Umbilical cord (tissue), 2 donors: ENCODE data around the gene MSLN. TPM values are rescaled to one million over a fixed set of nuclear protein-coding genes. Genes with fewer than 3 reads are reported as not detected.
"Not testable (repeated sequence)": the region's sequence is repeated elsewhere in the genome, so short reads cannot be mapped to it uniquely, and the experiment has no call there.

Source experiments
- DNase-seq: peaks from one replicate; pipeline ENCODE4 v3.0.0-alpha.2; 2015; ENCODE audit warnings: low spot score
- total RNA-seq: library from RNA; depleted of rRNA; stranded (reverse); fragments of >200 nt; gene quantifications from one replicate; pipeline ENCODE4 v1.2.3, GENCODE V29; 2014; ENCODE audit warnings: low replicate concordance; ENCODE audit not compliant: insufficient read depth

The MSLN gene
- total RNA-seq, 1 donor from 2014 or later: 26.2 TPM

DNA sequence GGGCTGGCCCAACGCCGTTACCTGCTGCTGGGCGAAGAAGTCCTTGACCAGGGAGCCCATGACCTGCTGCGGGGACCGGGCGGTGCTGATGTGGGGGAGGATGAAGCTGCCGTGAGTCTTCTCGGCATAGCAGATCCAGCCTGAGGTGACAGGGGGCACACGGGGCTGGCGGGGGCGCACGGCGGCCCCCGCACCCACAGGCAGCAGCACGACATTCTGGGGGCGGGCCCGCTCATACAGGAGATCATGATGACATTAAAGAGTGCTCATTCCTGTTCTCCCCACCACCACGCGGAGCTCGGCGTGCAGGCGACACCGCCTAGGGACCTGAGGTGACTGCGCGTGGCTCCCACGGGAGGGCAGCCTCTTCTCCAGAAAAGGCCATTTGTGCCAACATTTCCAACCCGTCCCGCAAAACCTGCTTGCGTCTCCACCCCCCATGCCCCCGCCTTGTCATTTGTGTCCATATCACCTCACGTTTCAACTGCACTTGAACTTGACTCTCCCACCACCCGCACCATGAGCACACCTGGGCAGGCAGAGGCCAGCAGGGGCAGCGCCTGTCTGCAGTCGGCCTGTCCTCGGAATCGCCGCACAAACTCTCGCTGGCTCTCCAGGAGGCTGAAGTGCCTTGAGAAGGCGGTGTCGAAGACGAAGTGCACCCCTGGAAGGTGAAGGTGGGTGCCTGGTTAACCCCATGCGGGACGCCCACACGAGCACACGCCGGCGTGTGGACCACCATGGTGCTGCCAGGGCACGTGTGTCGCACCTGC, 26.1 kb upstream of the MSLN start:
- no peak for DNase-seq

DNA sequence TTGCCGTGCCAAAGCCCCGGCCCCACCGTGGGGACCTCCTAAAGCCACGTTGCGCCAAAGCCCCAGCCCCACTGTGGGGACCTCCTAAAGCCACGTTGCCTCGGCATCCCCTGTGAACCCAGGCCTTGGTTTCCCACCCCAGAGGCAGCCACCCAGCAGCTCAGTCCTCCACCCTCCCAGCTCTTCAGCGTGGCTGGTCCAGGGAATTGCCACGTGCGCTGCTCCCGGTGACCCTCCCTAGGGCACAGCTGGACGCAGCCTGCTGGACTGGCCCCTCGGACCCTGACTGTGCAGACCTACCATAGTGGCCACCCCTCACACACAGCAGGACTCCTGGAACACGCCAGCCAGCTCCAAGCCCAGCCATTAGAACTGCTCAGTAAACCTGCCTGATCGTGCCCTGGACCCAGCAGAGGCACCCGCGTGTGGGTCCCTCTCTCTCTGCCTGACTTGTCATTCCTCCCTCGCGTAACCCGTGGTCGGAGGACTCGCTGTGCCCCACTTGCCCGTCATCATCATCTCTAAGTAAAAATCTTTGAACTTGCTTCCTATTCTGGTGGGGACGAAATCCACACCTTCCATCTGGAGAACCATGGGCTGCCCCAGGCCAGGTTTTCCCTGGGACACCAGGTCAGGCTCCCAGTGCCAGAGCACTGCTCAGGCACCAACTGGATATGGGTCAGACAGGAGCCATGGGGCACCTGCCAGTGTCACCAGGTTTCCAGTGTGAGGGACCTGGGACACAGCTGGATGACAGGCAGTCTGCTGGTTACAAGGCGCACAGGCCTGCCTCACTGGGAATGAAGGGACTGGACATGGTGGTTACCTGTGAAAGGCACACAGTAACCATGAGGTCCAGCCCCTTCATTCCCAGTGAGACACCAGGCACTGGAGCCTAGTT, 25.3 kb upstream of the MSLN start:
- DNase-seq: no peak

DNA sequence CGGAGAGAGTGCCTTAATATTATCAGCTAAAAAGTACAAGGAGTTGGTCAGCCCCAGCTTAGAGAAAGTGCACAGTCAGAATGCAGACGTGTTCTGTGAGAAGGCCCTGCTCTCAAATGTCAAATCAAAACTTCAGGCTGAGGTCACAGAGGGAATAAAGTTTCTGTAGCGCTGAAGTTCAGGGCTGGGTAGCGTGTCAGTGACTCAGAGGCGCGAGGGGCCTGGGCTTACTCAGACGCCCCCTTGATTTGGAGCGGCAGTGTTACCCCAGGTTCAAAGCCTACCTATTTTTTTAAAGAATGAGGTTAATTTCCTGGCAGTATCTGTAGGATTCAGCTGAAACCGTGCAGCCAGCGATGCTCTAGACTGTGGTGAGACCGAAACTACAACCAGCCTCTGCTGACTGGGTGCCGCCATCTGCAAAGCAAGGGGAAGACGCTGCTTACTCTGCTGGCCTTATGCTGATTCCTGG, 24.5 kb upstream of the MSLN start:
- DNase-seq: no peak

DNA sequence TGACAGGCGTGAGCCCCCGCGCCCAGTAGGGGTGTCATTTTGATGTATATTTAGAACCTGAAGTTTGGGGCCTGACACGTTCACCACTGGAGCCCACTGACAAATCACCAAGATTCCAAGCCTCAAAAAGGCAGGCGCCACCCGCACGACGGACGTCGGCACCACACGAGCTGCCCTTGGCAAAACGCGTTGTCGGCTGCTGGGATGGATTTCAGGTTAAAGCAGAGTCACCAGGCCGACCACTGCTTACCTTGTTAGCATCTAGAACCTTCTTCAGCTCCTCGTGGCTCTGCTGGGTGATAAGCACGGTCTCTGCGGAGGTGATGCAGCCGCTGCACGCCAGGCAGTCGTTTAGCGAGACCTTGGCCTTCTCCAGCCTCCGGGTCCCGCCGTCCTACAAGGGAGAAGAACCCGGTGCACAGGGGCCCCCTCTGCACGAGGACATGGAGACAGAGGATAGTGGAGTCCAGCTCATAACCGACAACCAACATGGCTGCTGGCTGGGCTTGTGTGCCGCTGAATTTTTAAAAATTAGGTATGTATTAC, 23.5 kb upstream of the MSLN start:
- DNase-seq: no peak

DNA sequence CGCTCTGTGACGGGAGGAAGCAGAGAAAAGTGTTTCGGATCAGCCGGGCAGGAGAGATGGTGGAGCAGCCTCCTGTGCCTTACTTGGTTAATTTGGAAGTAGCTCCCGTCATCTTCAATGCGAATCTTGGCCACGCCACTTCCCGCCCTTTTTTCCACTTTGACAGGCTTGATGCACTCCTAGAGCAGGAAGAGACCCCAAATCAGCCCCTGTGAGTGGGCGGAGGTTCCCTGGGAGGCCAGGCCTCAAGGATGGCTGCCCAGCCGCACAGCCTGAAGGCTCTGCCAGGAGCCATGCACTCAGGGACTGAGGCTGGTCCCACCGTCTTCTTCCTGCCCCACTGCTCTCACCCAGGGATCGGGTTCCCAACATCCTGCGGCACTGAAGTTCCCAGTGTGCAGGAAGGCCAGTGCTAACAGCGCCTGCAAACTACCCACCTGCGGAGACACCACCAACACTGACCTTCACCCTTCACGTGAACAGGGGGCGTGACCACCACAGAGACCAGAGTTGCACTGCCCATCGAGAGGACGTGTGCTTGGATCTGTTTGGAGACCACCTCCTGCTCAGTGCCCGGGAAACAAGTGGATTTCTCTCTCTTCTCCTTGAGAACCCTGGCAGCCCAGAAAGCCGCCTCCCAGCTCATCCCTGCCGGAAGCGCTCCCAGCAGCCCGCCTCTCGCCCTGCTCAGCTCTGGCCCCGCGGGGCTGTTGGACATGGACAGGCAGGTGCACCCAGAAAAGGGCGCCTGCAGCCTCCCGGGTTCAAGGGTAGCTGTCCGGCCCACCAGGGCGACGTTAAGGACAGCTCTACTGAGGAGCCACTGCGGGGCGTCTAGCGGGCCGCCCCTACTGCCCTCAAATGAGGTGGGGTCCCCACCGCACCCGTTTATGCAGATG, 20.7 kb upstream of the MSLN start:
- DNase-seq: no peak

DNA sequence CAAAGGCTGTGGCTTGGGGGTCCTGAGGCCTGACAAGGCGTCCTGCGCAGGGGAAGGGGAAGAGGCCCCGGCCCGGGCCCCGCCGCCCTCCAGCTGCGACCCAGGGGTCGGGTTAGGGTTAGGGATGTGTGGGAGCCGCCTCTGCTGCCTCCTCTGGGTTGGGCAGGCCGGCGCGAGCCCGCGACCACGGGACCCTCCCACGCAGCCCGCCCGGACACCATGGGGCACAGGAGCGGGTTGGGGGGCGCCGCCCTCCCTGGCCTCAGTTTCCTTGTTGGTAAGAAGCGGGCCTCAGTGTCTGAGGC, 20.1 kb upstream of the MSLN start:
- no peak for DNase-seq

DNA sequence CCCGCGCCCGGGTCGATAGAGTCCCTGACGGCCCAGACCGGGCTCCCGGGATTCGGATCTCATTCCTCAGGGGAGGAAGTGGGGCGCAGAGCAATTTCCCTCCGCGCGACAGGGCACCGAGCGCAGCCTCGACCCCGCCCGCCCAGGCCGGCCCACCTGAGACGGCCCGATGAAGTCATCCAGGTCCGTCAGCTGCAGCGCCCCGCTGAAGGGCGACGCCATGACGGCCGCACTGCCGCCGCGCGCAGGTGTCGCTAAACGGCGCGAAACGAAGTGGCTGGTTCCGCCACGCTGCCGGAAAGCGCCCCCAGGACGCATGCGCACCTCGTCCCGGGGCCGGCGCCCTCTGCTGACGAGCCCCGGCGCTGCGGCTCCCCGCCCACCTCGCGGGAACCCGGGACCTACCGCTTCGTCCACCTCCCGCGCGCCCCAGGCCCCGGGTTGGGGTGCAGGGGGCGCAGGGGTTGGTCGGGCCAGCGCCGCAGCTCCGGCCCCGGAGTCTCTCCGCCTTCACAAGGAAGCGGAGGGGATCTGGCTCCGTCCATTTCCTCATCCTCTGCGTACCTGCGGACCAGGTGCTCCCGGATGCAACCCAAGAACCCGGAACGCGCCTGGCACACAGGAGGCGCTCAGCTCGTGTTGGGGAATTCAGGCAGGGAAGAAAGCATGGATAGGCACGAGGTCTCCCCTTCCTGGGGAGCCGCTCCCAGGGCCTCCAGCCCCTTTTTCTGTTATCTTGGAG, 19.6 kb upstream of the MSLN start, which contains the start of gene CIAO3:
TSS of gene CIAO3 (minus strand) at position 234 of the 742 bp plus-strand sequence. CDS start at position 222, 12 bp downstream.
- peak; percentile 87 for DNase-seq

DNA sequence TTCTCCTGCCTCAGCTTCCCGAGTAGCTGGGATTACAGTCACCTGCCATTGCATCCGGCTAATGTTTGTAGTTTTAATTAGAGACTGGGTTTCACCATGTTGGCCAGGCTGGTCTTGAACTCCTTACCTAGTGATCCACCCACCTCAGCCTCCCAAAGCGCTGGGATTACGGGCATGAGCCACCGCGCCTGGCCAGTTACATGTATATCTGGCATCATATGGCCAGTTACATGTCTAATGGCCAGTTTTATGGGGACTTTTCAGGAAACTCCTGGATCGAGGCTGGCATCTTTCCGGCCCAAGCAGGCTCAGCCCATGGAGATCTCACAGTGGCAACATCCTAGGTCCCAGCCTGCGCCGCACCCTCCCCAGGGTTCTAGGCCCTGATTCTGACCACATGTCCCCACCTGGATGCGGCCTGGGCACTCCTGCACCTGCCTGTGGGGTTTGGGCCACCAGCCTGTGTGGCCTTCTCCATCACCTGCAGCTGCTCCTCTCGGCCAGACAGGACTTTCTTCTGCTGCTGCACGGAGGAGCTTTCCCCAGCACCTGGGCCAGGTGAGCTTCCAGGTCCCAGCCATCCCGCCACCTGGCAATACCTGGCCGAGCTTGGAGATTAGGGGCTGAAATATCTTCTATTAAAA, 18.4 kb upstream of the MSLN start:
- no peak for DNase-seq

DNA sequence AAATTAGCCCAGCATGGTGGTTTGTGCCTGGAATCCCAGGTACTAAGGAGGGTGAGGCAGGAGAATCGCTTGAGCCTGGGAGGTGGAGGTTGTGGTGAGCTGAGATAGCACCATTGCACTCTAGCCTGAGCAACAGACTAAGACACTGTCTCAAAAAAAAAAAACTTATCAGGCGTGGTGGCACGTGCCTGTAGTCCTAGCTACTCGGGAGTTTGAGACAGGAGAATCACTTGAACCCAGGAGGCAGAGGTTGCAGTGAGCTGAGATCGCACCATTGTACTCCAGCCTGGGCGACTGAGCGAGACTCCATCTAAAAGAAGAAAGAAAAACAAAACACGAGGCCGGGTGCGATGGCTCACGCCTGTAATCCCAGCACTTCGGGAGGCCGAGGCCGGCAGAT, 17.6 kb upstream of the MSLN start:
- not testable (repeated sequence) for DNase-seq

DNA sequence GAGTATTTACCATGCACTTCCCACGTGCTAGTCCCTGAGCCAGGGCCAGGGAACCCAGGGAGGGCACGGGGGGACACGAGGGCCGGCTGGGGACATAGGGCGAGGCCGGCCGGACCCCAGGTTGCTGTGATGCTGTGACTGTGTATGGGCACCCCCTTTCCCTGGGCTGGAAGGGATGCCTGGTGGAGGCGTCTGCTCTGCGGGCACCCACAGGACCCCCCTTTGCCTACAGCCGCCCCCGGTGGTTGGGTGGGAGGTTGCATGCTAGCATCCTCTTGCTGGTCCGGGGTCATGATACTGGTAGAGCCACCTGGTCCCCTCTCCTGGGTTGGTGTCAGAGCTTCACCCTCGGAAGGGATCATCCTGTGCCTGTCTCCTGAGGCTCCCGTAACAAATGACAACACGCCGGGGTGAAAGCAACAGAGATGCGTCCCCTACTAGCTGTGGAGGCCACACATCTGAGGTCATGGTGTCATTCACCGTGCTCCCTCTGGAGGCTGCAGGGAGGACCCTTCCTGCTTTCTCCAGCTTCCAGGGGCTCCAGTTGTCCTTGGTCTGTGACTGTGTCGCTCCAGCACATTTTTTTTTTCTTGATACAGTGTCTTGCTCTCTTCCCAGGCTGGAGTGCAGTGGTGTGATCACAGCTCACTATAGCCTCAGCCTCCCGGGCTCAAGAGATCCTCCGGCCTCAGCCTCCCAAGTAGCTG, 16.6 kb upstream of the MSLN start:
- DNase-seq: no peak

DNA sequence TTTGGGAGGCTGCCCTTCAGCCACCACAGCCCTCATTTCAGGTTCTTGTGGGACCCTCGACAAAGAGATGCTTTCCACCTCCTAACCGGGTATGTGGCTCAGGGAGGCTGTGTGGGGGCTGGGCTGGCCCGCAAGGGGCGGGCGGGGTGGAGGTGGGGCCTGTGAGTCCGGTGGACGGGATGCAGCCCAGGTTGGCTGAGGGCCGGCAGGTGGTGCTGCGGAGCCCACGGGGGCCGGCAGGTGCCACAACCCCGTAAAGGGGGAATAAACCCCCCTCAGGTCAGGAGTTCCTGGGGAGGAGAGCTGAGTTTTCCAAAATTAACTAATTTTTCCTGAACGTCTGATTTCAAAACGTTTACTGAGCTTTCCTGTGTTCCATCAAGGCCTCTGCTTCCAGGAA, 14.8 kb upstream of the MSLN start:
- no peak for DNase-seq

DNA sequence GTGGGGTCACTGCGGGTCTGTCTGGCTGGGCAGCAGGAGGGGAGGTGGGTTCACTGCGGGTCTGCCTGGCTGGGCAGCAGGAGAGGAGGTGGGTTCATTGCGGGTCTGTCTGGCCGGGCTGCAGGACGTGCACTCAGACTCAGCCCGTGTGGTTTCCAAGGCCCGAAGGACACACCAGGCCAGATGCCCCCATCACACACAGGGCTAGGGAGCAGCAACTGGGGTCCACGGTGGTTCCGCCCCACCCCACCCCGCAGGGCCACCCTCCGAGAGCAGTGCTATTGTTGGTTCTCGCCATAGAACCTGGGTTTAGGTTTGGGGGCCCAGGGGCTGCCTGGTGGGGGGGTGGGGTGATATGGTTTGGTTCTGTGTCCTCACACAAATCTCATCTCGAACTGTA, 13.9 kb upstream of the MSLN start:
- DNase-seq: no peak

DNA sequence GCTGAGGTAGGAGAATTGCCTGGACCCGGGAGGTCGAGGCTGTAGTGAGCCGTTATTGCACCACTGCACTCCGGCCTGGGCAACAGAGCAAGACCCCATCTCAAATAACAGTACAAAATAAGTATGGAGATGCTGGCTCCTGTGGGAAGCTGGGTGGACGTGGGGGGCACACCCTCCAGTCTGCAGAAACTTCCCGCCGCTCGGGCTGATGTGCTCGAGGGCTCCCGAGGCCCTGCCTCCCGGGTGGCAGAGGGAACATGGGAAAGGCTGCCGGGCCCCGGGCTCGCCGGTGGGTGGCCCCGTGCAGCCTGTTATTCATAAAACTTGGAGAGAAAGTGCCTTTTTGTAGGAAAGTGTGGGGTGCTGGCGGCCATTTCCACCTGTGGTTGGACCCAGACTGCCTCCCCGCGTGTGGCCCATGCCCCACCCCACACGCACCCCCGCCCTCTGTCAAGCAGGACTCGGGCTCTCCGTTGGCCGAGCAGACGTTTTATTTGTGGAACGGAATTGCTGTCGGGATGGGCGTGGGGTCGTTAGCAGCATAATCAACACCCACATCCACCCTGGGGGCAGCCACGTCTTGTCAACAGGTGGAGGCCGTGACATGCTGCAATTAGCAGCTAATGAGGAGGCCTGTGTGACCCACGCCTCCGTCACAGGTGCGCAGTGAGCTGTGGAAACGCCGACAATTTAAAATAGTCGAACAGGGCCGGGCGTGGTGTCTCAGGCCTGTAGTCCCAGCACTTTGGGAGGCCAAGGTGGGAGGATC, 12.4 kb upstream of the MSLN start:
- DNase-seq: no peak

DNA sequence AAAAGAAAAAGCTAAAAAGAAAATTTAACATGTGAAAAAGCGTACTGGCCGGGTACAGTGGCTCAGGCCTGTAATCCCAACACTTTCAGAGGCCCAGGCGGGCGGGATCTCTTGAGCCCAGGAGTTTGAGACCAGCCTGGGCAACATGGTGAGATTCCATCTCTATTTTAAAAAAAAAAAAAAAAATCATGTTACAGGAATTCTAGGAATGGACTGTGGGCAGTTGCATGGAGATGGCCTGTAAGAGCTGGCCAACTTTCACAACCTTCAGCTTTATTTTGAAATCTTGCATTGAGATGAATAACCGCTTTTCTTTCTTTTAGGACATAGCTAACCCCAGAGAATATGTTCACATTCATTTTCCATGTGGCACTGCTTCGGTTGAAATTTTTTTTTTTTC, 11.5 kb upstream of the MSLN start:
- peak; percentile 55 for DNase-seq

DNA sequence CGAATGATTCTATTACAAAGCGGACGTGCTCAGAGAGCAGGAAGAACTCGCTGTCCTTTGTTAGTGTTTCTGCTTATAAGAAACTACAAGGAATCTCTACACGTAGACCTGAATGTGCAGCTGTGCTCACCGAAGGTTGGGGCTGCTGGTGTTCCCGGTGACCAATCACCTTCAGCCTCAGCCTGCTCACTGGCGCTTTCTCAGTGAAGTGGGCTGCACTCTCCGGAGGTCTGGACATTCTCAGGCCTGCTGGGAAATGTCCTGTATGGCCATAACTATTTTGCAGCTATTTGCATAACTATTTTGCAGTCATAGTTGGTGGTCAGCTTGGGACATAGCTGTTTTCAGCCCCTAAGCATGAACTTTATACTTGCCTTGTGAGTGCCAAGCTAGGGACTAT, 10.0 kb upstream of the MSLN start:
- DNase-seq: peak; percentile 61

DNA sequence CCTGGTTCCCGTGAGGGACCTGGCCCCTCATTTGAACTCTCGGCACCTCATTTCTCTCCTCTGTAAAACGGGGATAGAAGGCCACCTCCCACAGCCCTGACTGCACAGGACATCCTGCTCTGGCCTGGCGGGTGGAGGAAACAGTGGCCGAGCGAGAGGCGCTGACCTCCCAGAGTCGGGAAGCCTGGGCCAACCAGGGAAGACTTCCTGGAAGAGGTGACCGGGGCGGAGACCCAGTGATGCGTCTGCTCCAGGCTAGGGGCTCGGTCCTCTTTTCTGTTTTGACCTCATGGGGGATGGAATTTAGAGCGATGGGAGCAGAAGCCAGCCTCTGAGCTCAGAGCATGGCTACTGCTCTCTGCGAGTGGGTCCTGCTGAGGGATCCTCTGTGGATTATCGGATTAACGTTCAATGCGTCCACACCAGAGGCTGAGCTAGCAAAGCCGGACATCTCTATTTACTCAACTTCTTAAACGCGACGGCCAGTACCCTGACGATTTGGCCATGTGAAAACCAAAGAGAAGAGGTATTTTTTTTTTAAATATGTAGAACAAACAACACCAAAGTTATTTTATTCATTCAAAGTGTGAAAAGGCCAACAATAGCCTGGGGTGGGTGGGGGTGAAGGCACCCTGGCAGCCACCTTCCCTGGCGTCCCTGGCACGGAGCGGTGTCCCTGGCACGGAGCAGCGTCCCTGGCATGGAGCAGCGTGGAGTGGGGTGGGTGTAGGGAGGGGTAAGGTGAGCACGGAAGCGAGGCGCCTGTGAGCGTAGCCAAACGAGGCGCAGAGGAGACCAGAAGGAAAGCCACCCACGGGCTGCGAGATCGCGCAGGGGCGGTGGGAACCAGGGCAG, 9.2 kb upstream of the MSLN start:
- no peak for DNase-seq

DNA sequence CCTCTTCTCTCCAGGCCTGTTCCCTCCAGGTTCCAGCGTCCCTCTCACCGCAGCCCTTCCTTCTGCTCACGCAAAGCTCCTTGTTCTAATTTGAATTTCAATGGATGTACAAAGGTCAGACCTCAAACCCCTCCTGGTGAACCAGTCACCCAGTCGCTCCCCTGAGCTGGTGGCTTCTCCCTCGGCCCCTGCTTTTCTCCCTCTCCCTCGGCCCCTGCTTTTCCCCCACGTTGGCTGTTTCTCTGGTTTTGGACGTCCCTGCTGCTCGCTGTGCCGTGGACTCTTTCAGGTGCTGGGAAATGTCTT, 8.6 kb upstream of the MSLN start:
- DNase-seq: no peak

DNA sequence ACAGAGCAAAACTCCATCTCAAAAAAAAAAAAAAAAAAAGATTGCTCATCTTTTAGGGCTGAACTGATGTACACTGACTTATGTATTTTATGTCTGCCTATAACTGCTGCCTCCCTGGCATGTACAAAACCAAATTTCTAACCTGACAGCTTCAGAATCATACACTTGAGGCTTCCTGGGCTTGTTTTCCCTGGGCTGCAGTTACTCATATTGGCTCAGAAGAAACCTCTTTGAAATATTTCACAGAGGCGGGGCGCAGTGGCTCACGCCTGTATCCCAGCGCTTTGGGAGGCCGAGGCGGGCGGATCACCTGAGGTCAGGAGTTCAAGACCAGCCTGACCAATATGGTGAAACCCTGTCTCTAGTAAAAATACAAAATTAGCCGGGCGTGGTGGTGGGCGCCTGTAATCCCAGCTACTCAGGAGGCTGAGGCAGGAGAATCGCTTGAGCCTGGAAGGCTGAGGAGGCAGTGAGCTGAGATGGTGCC, 6.4 kb upstream of the MSLN start:
- DNase-seq: not testable (repeated sequence)
